Measurements from ENCODE around the gene MIP. TPM values are rescaled to one million over a fixed set of nuclear protein-coding genes. Genes with fewer than 3 reads are reported as not detected.
"Not testable (repeated sequence)": the region's sequence is repeated elsewhere in the genome, so short reads cannot be mapped to it uniquely, and the experiment has no call there.

The MIP gene
- total RNA-seq, 1 experiment from 2014 or later: not detected

DNA sequence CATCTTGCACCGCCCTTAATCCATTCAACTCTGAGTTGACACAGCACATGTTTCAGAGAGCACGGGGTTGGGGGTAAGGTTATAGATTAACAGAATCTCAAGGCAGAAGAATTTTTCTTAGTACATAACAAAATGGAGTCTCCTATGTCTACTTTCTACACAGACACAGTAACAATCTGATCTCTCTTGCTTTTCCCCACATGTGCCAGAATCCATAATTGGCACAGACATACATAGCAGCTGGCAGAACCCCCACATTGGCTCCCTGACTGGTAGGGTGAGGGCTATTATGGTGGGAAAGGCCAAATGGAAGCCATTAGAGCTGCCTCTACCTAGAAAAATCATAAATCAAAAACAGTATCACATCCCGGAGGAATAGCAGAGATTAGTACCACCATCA is 53.3 kb downstream of the MIP start:
- Histone ChIP-seq H3K4me1 (peaks cover 16% of the 10 kb centered on the region), H3K9me3 (peaks cover 12% of the 10 kb centered on the region)
- H3K4me3 ChIP-seq (ENCODE audit: low read depth, low read length); H3K27me3 ChIP-seq (replicated peaks; ENCODE audit: control insufficient read depth, insufficient read depth, low read length); H3K36me3 Mint-ChIP-seq (ENCODE audit: insufficient read depth, unreplicated experiment); CTCF ChIA-PET; H3K4me3 Mint-ChIP-seq (ENCODE audit: unreplicated experiment); H3K27me3 Mint-ChIP-seq (ENCODE audit: insufficient read depth, unreplicated experiment); DNase-seq; intact Hi-C loops (cut with micrococcal nuclease; ENCODE audit: unreplicated experiment); H3K4me1 Mint-ChIP-seq (ENCODE audit: low read depth, unreplicated experiment); H3K36me3 ChIP-seq (ENCODE audit: control insufficient read depth, insufficient read depth, low read length); BruUV-seq (replicated peaks): not testable (repeated sequence)
- peaks cover 10% of the 10 kb centered on the region for H3K9me3 Mint-ChIP-seq (ENCODE audit: unreplicated experiment)
- H3K27ac Mint-ChIP-seq (ENCODE audit: unreplicated experiment): peak overlapping the region; percentile 69
- POLR2A ChIA-PET: interaction anchor here (0.6 kb wide), 1 partner anchor 85 kb away, joined by 3 read pairs; no protein-coding TSS in a partner anchor

Other genes with a start within 250 kb of the MIP start
- gene RNF41, start 232.7 kb downstream of the MIP start, total RNA-seq (2022): 48.0 and 53.4 TPM in 2 replicates
- gene NABP2, start 230.3 kb downstream of the MIP start, total RNA-seq (2022): 32.1 and 37.7 TPM in 2 replicates
- 83.1 and 110 TPM in 2 replicates for gene SLC39A5, start 224.6 kb downstream of the MIP start, total RNA-seq (2022)
- gene ANKRD52, start 196.3 kb downstream of the MIP start, total RNA-seq (2022): 34.6 and 46.3 TPM in 2 replicates
- gene COQ10A, start 187.7 kb downstream of the MIP start, total RNA-seq (2022): 16.7 and 18.4 TPM in 2 replicates
- 241 and 263 TPM in 2 replicates for gene CS, start 154.3 kb downstream of the MIP start, total RNA-seq (2022)
- 204 and 208 TPM in 2 replicates for gene CNPY2, start 138.7 kb downstream of the MIP start, total RNA-seq (2022)
- gene PAN2, start 120.7 kb downstream of the MIP start, total RNA-seq (2022): 25.7 and 30.0 TPM in 2 replicates
- gene IL23A, start 115.8 kb downstream of the MIP start, total RNA-seq (2022): 0.48 TPM in 1 of 2 replicates, not detected in the other
- 76.7 and 79.5 TPM in 2 replicates for gene STAT2, start 94.5 kb downstream of the MIP start, total RNA-seq (2022)
- gene APOF, start 91.8 kb downstream of the MIP start, total RNA-seq (2022): 0.18 and 0.23 TPM in 2 replicates
- 40.1 and 43.2 TPM in 2 replicates for gene TIMELESS, start 5.2 kb downstream of the MIP start, total RNA-seq (2022)
- gene SPRYD4, start 13.9 kb upstream of the MIP start, total RNA-seq (2022): 2.8 TPM in 2 replicates
- 14.2 and 14.7 TPM in 2 replicates for gene GLS2, start 33.5 kb upstream of the MIP start, total RNA-seq (2022)
- gene RBMS2, start 67.2 kb upstream of the MIP start, total RNA-seq (2022): 32.5 and 39.5 TPM in 2 replicates
- 97.2 and 104 TPM in 2 replicates for gene BAZ2A, start 175.7 kb upstream of the MIP start, total RNA-seq (2022)
- gene ATP5F1B, start 191.3 kb upstream of the MIP start, total RNA-seq (2022): 740 and 781 TPM in 2 replicates
- 241 and 242 TPM in 2 replicates for gene PTGES3, start 233.6 kb upstream of the MIP start, total RNA-seq (2022)